OCI-LY1 (cell line): ENCODE data around the gene LBX2.
"Not testable (repeated sequence)": the region's sequence is repeated elsewhere in the genome, so short reads cannot be mapped to it uniquely, and the experiment has no call there.

Source experiments
- H2AFZ ChIP-seq: fragments of 200-600 bp; sonication (generic), shearing (Covaris generic); 2 replicates; pipeline ENCODE4 v1.6.0; 2014; ENCODE audit warnings: antibody characterized with exemption, mild to moderate bottlenecking, low read length
- H3F3A ChIP-seq: fragments of 200-600 bp; sonication (generic), shearing (Covaris generic); 2 replicates; pipeline ENCODE4 v1.6.0; 2014; ENCODE audit warnings: mild to moderate bottlenecking, antibody characterized with exemption, low read length, moderate library complexity; ENCODE audit not compliant: insufficient read depth
- H3K27ac ChIP-seq: fragments of 200-600 bp; sonication (generic); 2 replicates; pipeline ENCODE4 v1.5.1; 2014; ENCODE audit warnings: low read length, mixed run types, mild to moderate bottlenecking, low read depth; ENCODE audit not compliant: poor library complexity, severe bottlenecking
- H3K27me3 ChIP-seq: fragments of 200-600 bp; sonication (generic); 2 replicates; pipeline ENCODE4 v1.6.0; 2014; ENCODE audit warnings: antibody characterized with exemption, mild to moderate bottlenecking, low read length, moderate library complexity; ENCODE audit not compliant: insufficient read depth
- H3K36me3 ChIP-seq: fragments of 200-600 bp; sonication (generic); 2 replicates; pipeline ENCODE4 v1.6.1; 2014; ENCODE audit warnings: mild to moderate bottlenecking, antibody characterized with exemption, low read length, moderate library complexity, mixed read lengths; ENCODE audit not compliant: insufficient read depth
- H3K4me1 ChIP-seq: fragments of 200-600 bp; sonication (generic); 2 replicates; pipeline ENCODE4 v1.5.1; 2014; ENCODE audit warnings: mild to moderate bottlenecking, low read length, moderate library complexity; ENCODE audit not compliant: insufficient read depth, severe bottlenecking
- H3K4me2 ChIP-seq: fragments of 200-600 bp; sonication (generic), shearing (Covaris generic); 2 replicates; pipeline ENCODE4 v1.6.1; 2014; ENCODE audit warnings: low read length
- H3K4me3 ChIP-seq: fragments of 200-600 bp; sonication (generic); 2 replicates; pipeline ENCODE4 v1.5.1; 2014; ENCODE audit warnings: low read length, low read depth, mild to moderate bottlenecking, mixed read lengths; ENCODE audit not compliant: poor library complexity, severe bottlenecking
- H3K79me2 ChIP-seq: fragments of 200-600 bp; shearing (Covaris generic); 2 replicates; pipeline ENCODE4 v1.6.1; 2016; ENCODE audit warnings: mixed run types, low read length, mixed read lengths; ENCODE audit not compliant: insufficient read depth
- H3K9ac ChIP-seq: fragments of 200-600 bp; sonication (generic), shearing (Covaris generic); 2 replicates; pipeline ENCODE4 v1.6.1; 2014; ENCODE audit warnings: mild to moderate bottlenecking, low read length, mixed read lengths
- H3K9me2 ChIP-seq: fragments of 200-600 bp; sonication (generic), shearing (Covaris generic); 2 replicates; pipeline ENCODE4 v1.6.1; 2014; ENCODE audit warnings: low read depth, mild to moderate bottlenecking, low read length, mixed read lengths
- H3K9me3 ChIP-seq: fragments of 200-600 bp; shearing (Covaris generic); 2 replicates; pipeline ENCODE4 v1.6.1; 2014; ENCODE audit warnings: low read length, mixed read lengths
- H4K20me1 ChIP-seq: fragments of 200-600 bp; sonication (generic), shearing (Covaris generic); 2 replicates; pipeline ENCODE4 v1.6.0; 2016; ENCODE audit warnings: mild to moderate bottlenecking, low read length; ENCODE audit not compliant: insufficient read depth
- EZH2 ChIP-seq: fragments of 200-600 bp; sonication (generic), shearing (Covaris generic); IDR thresholded peaks from 2 replicates; pipeline ENCODE4 v1.8.0; 2017; ENCODE audit warnings: borderline replicate concordance, mixed run types, mild to moderate bottlenecking, antibody characterized with exemption, low read length, moderate library complexity, mixed read lengths
- TF ChIP-seq, protein P1 (sequence below): fragments of 200-600 bp; sonication (generic), shearing (Covaris generic); IDR thresholded peaks from 2 replicates; pipeline ENCODE4 v1.5.1; 2017; ENCODE audit warnings: mild to moderate bottlenecking, antibody characterized with exemption, low read length, moderate library complexity, mixed read lengths

Gene LBX2

GRCh38 chr2:74488643-74489481 lies 10.5 kb downstream of the LBX2 start:
- Histone ChIP-seq H3K36me3 (peaks cover 45% of the 10 kb centered on the region), H3K27me3 (no peaks in the 10 kb centered on the region), H2AFZ (no peak overlapping the region), H4K20me1 (no peaks in the 10 kb centered on the region), H3K9me2 (no peaks in the 10 kb centered on the region), H3K4me1 (peaks cover 4% of the 10 kb centered on the region), H3K4me3 (no peak overlapping the region), H3K4me2 (no peak overlapping the region), H3F3A (no peaks in the 10 kb centered on the region), H3K79me2 (no peaks in the 10 kb centered on the region), H3K9ac (no peak overlapping the region), H3K27ac (no peak overlapping the region), H3K9me3 (no peaks in the 10 kb centered on the region)
- TF ChIP-seq EZH2: no peak
- TF ChIP-seq, protein P1, sequence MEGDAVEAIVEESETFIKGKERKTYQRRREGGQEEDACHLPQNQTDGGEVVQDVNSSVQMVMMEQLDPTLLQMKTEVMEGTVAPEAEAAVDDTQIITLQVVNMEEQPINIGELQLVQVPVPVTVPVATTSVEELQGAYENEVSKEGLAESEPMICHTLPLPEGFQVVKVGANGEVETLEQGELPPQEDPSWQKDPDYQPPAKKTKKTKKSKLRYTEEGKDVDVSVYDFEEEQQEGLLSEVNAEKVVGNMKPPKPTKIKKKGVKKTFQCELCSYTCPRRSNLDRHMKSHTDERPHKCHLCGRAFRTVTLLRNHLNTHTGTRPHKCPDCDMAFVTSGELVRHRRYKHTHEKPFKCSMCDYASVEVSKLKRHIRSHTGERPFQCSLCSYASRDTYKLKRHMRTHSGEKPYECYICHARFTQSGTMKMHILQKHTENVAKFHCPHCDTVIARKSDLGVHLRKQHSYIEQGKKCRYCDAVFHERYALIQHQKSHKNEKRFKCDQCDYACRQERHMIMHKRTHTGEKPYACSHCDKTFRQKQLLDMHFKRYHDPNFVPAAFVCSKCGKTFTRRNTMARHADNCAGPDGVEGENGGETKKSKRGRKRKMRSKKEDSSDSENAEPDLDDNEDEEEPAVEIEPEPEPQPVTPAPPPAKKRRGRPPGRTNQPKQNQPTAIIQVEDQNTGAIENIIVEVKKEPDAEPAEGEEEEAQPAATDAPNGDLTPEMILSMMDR: no peak

- Histone ChIP-seq H3K27ac (no peak overlapping the region), H3K4me3 (no peak overlapping the region), H3F3A (no peaks in the 10 kb centered on the region), H2AFZ (no peak overlapping the region), H3K36me3 (peaks cover 19% of the 10 kb centered on the region; the same call in 1 of the 2 replicates), H3K79me2 (0 out of 2 replicates have a peak, but pooled peaks cover 6% of the 10 kb centered on the region), H4K20me1 (no peaks in the 10 kb centered on the region), H3K27me3 (no peaks in the 10 kb centered on the region), H3K9me3 (no peaks in the 10 kb centered on the region), H3K4me2 (no peak overlapping the region), H3K9me2 (no peaks in the 10 kb centered on the region), H3K4me1 (peaks cover 19% of the 10 kb centered on the region), H3K9ac (no peak overlapping the region)
- TF ChIP-seq EZH2: no peak
- TF ChIP-seq, protein P1: no peak
These were observed 13.3 kb downstream of the LBX2 start for GRCh38 chr2:74486141-74486540.

DNA sequence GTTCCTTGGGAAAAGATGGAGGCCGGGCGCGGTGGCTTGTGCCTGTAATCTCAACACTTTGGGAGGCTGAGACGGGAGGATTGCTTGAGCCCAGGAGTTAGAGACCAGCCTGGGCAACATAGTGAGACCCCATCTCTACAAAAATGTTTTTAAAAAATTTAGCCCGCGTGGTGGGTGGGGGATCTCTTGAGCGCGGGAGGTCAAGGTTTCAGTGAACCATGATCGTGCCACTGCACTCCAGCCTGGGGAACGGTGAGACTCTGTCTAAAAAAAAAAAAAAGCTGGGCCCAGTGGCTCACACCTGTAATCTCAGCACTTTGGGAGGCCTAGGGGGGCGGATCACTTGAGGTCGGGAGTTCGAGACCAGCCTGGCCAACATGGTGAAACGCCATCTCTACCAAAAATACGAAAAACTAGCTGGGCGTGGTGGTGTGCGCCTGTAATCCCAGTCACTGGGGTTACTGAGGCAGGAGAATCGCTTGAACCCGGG lies 15.7 kb downstream of the LBX2 start:
- H3K27ac ChIP-seq: peak overlapping the region; percentile 85
- H3K9me3 ChIP-seq, H3K9me2 ChIP-seq, H4K20me1 ChIP-seq, H3K79me2 ChIP-seq, H3K27me3 ChIP-seq, H3F3A ChIP-seq: not testable (repeated sequence)
- H3K9ac ChIP-seq: peak overlapping the region; percentile 91
- peak overlapping the region; percentile 98 for H3K4me2 ChIP-seq
- H2AFZ ChIP-seq: peak overlapping the region; percentile 50
- H3K4me1 ChIP-seq: peaks cover 29% of the 10 kb centered on the region
- H3K36me3 ChIP-seq: peaks cover 22% of the 10 kb centered on the region; the same call in 1 of the 2 replicates
- H3K4me3 ChIP-seq: peak overlapping the region; percentile 91
